ENCODE data around the gene NPHS2. TPM values are rescaled to one million over a fixed set of nuclear protein-coding genes. Genes with fewer than 3 reads are reported as not detected.

The NPHS2 gene
- total RNA-seq, 4 donors from 2014 or later = not detected

DNA sequence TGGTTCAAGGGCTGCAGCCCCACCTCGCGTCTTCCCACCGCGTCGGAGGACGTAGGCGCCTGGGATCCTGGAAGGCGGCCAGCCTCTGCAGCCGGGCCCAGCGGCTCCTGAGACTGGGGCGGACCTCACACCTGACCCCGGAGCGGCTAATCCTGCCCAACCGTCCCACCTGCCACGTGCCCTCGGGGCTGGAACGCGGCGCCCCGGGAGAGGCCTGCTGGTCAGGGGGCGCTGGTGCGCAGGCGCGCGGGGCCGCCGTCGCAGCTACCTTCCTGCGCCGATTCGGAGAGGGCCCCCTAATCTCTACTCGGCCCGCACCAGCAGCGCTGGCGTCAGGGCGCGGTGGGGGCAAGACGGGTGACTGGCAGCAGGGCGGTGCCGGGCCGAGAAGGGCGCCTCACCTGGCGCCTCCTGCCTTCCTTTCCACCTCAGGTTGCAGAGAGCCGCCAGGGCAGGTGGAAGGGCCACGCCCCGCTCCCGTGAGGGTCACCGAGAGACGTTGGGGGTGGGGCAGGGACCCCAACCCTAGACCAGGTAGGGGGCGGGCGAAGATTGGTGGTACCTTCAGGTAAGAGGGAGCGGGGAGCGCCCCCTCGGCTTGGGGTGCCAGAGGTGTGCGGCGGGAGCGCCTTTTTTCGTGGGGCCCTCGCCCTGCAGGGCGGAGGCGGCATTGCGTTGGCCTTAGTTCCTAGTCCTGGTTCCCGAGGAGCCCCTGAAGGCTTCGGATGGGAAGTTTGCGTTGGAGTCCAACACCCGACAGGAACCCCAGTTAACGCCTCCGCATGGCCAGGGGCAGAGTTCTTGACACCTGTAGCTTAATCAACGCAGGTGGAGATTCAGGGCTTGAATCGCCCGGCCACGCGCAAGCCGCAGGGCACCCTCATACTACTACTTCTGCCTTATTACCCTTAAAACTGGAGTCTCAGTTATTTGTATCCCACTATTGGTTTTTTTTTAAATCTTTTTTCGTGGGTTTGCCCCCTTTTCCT is 16.1 kb upstream of the NPHS2 start, which contains the start of gene TDRD5:
Gene TDRD5, plus strand, starts transcription at position 241 of the 989 bp plus-strand sequence. CDS start 784 bp downstream, outside the sequence.
- Histone ChIP-seq H3K36me3 (no peaks in the 10 kb centered on the region), H3K4me1 (peaks cover 0 to 12% (median 0%) of the 10 kb centered on the region in 3 donors), H3K27ac (peak within 1 kb of the TSS in 1 of 4 donors; percentile 36), H3K4me3 (peak within 1 kb of the TSS; percentile 28 to 56 (median 39)), H3K9me3 (no peaks in the 10 kb centered on the region), H3K27me3 (peaks cover 0 to 48% (median 0%) of the 10 kb centered on the region in 4 donors)
- 46 to 57% methylated on average over 13 to 14 of the region's 75 CpGs for WGBS, 2 donors
- intact Hi-C loops (cut with DNase I) = no loop called here
- no peak for TF ChIP-seq POLR2A (IDR thresholded peaks at IDR 0.05)
- TF ChIP-seq, protein P1, sequence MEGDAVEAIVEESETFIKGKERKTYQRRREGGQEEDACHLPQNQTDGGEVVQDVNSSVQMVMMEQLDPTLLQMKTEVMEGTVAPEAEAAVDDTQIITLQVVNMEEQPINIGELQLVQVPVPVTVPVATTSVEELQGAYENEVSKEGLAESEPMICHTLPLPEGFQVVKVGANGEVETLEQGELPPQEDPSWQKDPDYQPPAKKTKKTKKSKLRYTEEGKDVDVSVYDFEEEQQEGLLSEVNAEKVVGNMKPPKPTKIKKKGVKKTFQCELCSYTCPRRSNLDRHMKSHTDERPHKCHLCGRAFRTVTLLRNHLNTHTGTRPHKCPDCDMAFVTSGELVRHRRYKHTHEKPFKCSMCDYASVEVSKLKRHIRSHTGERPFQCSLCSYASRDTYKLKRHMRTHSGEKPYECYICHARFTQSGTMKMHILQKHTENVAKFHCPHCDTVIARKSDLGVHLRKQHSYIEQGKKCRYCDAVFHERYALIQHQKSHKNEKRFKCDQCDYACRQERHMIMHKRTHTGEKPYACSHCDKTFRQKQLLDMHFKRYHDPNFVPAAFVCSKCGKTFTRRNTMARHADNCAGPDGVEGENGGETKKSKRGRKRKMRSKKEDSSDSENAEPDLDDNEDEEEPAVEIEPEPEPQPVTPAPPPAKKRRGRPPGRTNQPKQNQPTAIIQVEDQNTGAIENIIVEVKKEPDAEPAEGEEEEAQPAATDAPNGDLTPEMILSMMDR (IDR thresholded peaks at IDR 0.05) = peak in 1 of 6 experiments; percentile 21
- DNase-seq = no peak

DNA sequence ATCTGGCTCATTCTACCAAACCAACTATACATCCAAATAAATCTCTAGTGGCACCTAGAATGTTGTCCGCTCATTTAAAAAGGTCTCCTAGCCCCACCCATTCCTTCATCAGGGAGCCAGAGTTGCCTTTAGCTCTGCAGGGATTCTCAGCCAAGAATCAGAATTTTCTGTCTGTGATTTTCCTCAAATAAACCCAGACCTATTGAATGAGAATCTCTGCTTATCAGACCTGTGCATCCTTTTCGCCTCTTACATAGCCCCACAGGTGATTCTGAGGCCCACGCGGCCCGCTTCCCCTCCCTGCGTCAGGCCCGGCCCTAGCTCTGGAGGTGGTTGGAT is 15.5 kb upstream of the NPHS2 start:
- WGBS, 2 donors = 28 to 53% methylated on average over 2 to 4 of the region's 7 CpGs
- Histone ChIP-seq H3K27me3 (peaks cover 0 to 55% (median 0%) of the 10 kb centered on the region in 4 donors), H3K4me1 (peaks cover 0 to 19% (median 0%) of the 10 kb centered on the region in 3 donors), H3K4me3 (peak overlapping the region; percentile 28 to 56 (median 39)), H3K36me3 (no peaks in the 10 kb centered on the region), H3K27ac (no peak overlapping the region), H3K9me3 (no peaks in the 10 kb centered on the region)
- TF ChIP-seq POLR2A (IDR thresholded peaks at IDR 0.05) = no peak
- TF ChIP-seq, protein P1 (IDR thresholded peaks at IDR 0.05) = no peak
- DNase-seq = no peak
- intact Hi-C loops (cut with DNase I) = no loop called here

DNA sequence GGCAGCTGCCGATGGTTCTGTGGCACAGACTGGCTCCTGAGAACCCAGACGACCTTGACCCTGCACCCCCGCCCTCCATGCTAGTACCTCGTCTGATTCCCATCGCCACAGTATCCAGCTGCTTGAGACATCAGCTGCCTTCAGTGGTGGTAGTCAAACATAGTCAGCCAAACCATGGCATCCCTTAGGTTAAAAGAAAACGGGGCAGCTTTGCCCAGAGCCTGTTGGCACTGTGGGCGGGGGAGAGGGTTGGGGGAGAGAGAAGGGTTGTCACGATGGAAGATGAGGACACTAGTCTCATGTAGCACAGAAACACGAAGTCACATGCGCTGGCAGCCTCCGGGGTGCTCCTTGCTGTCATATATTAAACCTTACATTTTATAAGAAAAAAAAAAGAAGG is 14.9 kb upstream of the NPHS2 start:
- DNase-seq = no peak
- H3K4me3 ChIP-seq = no peak overlapping the region
- peaks cover 0 to 24% (median 0%) of the 10 kb centered on the region in 3 donors for H3K4me1 ChIP-seq
- no peak overlapping the region for H3K27ac ChIP-seq
- TF ChIP-seq POLR2A (IDR thresholded peaks at IDR 0.05) = no peak
- TF ChIP-seq, protein P1 (IDR thresholded peaks at IDR 0.05) = no peak
- no peaks in the 10 kb centered on the region for H3K36me3 ChIP-seq
- no peaks in the 10 kb centered on the region for H3K9me3 ChIP-seq
- intact Hi-C loops (cut with DNase I) = no loop called here
- peaks cover 0 to 58% (median 0%) of the 10 kb centered on the region in 4 donors for H3K27me3 ChIP-seq
- WGBS, 2 donors = 76 to 89% methylated on average over 9 to 11 of the region's 11 CpGs

DNA sequence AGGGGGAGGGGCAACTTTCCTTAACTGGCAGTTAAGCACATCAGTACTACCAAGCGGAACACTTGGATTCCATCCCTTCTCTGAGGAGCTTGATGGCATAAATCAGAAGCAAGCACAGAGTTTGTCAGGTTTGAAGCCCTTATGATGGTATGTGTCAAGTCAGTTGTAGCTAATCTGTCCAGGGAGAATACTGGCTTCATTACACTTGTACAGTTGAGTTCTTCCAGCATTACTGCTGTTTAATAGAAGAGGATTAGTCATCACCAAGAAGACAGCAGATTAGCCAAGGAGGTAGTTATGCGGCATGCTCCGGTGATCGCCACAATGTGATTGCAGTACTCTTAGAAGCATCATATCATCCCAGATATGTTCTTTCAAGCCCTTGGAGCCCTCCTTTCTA is 13.8 kb upstream of the NPHS2 start:
- Histone ChIP-seq H3K4me1 (peaks cover 0 to 25% (median 0%) of the 10 kb centered on the region in 3 donors), H3K27me3 (peaks cover 0 to 58% (median 0%) of the 10 kb centered on the region in 4 donors), H3K4me3 (no peak overlapping the region), H3K27ac (no peak overlapping the region), H3K9me3 (no peaks in the 10 kb centered on the region), H3K36me3 (no peaks in the 10 kb centered on the region)
- no peak for DNase-seq
- 80 to 93% methylated on average over 4 of the region's 4 CpGs for WGBS, 2 donors
- intact Hi-C loops (cut with DNase I) = no loop called here
- TF ChIP-seq, protein P1 (IDR thresholded peaks at IDR 0.05) = no peak
- no peak for TF ChIP-seq POLR2A (IDR thresholded peaks at IDR 0.05)

DNA sequence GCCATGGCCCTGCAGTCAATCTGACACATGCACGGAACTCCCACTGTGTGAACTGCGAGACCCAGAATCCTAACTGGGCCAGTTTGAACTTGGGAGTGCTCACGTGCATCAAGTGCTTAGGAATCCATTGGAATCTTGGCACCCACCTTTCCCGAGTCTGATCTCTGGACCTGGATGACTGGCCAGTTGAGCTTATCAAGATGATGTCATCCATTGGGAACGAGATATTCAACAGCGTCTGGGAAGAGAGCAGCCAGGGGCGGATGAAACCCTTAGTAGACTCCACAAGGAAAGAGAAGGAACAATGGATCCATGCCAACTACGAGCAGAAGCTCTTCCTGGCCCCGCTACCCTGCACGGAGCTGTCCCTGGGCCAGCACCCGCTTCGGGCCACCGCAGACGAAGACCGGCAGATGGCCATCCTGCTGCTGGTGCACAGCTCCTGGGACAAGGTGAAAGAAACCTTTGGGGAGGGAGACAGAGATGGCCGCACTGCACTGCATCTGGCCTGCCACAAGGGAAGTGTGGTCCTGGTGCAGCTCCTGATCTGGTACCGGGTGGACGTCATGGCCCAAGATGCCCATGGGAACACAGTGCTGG is 12.8 kb upstream of the NPHS2 start:
- Histone ChIP-seq H3K36me3 (no peaks in the 10 kb centered on the region), H3K9me3 (no peaks in the 10 kb centered on the region), H3K4me3 (no peak overlapping the region), H3K27ac (no peak overlapping the region), H3K4me1 (peaks cover 0 to 25% (median 0%) of the 10 kb centered on the region in 3 donors), H3K27me3 (peaks cover 0 to 55% (median 0%) of the 10 kb centered on the region in 4 donors)
- intact Hi-C loops (cut with DNase I) = no loop called here
- DNase-seq = no peak
- 88 to 100% methylated on average over 3 to 18 of the region's 18 CpGs for WGBS, 2 donors
- TF ChIP-seq, protein P1 (IDR thresholded peaks at IDR 0.05) = no peak
- TF ChIP-seq POLR2A (IDR thresholded peaks at IDR 0.05) = no peak
